GM19025 (cell line): ENCODE data around the gene SIGLEC15.
"Not testable (repeated sequence)": the region's sequence is repeated elsewhere in the genome, so short reads cannot be mapped to it uniquely, and the experiment has no call there.

Source experiments
- ATAC-seq: cut with Tn5 transposase; IDR thresholded peaks from one replicate; pipeline ENCODE4 v1.9.1; 2021; ENCODE audit warnings: mild to moderate bottlenecking, low read depth, moderate library complexity; ENCODE audit not compliant: unreplicated experiment

Gene SIGLEC15

DNA sequence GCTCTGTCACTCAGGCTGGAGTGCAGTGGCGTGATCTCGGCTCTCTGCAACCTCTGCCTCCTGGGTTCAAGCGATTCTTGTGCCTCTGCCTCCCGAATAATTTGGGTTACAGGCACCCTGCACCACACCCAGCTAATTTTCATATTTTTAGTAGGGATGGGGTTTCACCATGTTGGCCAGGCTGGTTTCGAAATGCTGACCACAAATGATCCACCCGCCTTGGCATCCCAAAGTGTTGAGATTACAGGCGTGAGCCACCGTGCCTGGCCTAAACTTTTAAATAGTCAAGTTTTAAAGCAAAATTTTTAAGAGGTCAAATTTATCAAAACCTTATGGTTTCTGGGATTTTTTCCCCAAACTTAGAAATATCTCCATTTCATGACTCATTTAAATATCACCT is 6.7 kb upstream of the SIGLEC15 start:
- not testable (repeated sequence) for ATAC-seq

DNA sequence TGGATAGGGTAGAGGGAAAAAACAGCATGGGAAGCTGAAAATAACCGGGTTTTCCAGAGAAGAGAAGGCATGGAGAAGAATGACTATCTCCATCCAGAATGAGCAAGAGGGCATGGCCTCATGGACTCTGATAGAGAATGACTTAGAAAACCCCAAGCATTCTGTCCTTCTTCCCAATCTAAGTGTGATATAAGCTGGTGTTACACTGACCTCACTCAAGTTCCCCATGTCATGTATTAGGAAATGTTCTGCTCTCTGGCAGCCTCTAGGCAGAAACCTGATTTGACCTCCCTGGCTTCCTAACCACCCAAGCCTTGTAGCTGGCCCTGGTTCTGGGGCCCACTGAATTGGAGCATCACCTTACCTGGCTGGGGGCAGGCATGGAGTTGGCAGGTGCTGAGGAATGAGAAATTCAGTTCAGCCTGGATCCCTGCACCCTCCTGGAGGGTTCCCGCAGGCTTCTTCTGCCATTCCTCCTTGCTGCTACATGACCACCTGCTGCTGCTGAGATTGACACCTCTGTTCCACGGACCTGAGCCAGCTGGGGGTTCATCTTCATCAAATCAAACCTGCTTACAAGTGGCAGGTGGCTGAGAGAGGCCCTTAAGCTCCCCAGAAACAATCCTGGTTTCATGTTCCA is 5.2 kb upstream of the SIGLEC15 start:
- ATAC-seq: no peak

GRCh38 chr18:45821026-45821425 is 4.4 kb upstream of the SIGLEC15 start:
- ATAC-seq: no peak

- ATAC-seq: no peak
Measured at GRCh38 chr18:45821711-45822110, 3.8 kb upstream of the SIGLEC15 start.

GRCh38 chr18:45826084-45826483 is 609 bp downstream of the SIGLEC15 start:
- ATAC-seq: no peak

DNA sequence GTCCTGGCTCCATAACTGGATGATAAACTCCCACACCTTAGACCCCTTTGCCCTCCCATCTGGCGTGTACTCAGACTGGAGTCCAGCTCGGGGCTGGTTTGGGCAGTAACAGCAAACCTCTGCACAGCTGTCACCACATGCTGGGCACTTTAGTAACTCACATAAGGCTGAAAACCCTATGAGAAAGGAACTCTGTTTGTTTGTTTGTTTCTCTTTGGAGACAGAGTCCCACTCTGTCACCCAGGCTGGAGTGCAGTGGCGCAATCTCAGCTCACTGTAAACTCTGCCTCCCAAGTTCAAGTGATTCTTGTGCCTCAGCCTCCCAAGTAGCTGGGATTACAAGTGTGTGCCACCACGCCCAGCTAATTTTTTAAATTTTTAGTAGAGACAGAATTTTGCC is 1.2 kb downstream of the SIGLEC15 start:
- ATAC-seq: not testable (repeated sequence)

GRCh38 chr18:45828917-45829811 is 3.7 kb downstream of the SIGLEC15 start:
- ATAC-seq: no peak

DNA sequence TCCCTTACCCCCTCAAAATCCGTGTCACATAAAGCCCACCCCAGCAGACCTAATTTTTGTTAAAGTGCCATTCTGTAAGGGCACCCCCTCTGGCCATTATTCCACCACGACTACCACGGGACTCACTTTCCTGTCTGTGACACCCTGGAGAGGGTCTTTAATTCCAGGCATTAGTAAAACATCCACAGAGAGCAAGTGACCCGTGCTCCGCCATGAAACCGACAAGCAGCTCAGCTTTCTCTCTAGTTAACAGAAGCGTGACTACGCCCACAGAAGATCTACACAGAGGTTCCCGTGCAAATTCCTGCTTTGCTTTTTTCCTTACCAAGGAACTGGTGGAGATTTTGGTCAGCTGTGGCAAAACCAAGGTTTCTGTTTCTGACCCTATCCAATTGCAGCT is 4.4 kb downstream of the SIGLEC15 start:
- no peak for ATAC-seq

DNA sequence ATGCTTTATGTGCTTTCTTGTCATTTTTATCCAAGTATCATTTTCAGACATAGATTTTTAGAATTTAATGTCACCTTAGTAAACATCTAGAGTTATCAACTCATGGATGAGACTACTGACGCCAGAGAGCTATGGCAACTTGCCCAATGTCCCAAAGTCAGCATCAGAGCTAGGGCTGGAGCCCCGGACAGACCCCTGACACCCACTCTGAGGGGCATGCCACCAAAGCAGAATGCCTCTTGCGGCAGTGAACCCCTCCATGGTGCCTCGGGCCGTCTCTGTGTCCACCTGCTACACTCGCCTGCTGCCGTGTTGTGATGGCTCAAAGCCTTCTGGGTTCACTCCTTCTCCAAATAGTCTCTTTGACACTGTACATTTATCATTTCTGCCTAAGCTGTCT is 5.4 kb downstream of the SIGLEC15 start:
- no peak for ATAC-seq

DNA sequence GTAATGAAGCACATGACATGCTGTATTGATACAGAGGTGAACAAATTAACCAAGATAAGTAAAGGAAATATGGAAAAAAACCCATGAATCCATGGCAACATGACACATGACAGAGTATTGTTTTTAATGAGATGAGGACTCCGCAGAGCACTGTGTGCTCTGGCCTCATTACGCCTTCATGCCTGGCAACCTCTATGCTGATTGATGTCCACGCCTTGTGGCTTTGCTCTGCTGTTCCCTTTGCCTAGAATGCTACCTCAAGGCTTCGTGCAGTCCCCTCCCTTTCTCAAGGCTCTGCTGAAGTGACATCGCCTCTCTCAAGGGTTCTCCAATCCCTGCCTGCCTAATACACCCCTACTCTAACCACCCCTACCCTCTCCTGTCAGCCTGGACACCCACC is 8.4 kb downstream of the SIGLEC15 start:
- ATAC-seq: no peak

- ATAC-seq: no peak
Measured at GRCh38 chr18:45834306-45834705, 8.8 kb downstream of the SIGLEC15 start.

- no peak for ATAC-seq
Measured at GRCh38 chr18:45835057-45835636, 9.7 kb downstream of the SIGLEC15 start.

DNA sequence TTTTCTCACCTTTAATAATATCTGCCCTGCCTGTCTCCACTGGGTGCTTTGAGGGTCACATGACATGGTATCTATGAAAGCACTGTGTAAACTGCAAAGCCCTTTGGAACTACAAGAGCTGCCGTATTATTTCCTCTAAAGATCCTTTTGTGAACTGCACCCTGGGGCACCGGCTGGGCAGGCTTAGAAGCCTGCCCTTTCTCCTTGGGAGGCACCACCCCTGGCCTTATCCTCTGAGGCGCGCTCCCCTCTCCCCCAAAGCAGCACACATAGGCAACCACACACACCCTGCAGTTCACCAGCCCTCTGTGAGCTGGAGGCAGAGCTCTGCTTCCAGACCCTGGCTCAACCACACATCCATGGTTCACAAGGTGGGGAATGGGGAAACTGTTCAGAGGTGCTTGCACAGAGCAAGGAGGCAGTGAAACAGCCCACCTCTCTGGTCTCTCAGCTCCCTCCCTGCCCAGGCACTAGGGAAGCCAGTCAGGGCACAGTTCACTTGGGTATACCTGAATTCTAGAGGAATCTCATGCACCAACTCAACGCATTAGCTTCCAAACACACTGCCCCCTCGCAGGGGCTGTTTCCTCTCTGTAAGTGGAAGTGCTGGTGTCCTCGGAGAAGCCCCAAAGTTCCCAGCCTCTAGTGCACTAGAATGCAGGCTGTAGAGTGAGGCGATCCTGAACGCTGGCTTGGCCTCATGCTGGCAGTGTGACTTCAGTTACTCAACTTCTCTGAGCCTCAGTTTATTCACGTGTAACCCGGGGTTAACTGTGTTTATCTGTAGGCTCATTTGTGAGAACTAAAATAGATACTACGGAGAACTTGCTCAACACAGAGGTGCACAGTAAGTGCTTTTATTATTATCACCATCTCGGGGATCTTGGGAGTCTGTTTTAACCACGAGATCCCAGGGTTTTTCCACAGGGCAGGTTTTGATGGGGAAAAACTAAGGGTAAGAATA is 11.0 kb downstream of the SIGLEC15 start:
- ATAC-seq: no peak

DNA sequence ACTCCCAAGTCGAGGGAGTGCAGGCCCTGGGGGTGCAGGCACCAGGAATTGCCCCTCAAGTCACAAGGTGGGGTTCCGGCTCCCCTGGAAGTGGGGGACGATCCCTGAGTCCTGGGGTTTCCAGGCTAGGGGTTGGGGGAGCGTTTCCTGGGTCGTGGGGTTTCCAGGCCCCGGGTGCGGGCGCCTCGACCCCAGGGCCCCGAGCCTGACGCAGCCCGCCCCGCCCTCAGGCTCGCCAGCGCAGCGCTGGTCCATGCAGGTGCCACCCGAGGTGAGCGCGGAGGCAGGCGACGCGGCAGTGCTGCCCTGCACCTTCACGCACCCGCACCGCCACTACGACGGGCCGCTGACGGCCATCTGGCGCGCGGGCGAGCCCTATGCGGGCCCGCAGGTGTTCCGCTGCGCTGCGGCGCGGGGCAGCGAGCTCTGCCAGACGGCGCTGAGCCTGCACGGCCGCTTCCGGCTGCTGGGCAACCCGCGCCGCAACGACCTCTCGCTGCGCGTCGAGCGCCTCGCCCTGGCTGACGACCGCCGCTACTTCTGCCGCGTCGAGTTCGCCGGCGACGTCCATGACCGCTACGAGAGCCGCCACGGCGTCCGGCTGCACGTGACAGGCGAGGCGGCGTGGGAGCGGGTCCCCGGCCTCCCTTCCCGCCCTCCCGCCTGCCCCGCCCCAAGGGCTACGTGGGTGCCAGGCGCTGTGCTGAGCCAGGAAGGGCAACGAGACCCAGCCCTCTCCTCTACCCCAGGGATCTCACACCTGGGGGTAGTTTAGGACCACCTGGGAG is 12.0 kb downstream of the SIGLEC15 start:
- no peak for ATAC-seq

GRCh38 chr18:45838302-45839070 is 13.0 kb downstream of the SIGLEC15 start:
- no peak for ATAC-seq

GRCh38 chr18:45839414-45840395 is 14.2 kb downstream of the SIGLEC15 start:
- no peak for ATAC-seq

- no peak for ATAC-seq
Measured at GRCh38 chr18:45841060-45841764, 15.7 kb downstream of the SIGLEC15 start.
